GM12891 (cell line): ENCODE results near the gene PTPRG.

Experiments
- DNase-seq: peaks from one replicate; pipeline ENCODE4 v3.0.0; 2011; ENCODE audit warnings: low spot score; ENCODE audit not compliant: insufficient read length
- FAIRE-seq: peaks from 2 replicates; lab custom pipeline; 2011; peaks lifted over from hg19 to GRCh38; lab: Jason Lieb, UNC
- PAX5 ChIP-seq: IDR thresholded peaks from 2 replicates; pipeline ENCODE4 v1.6.1; 2011; ENCODE audit warnings: low read length, moderate library complexity, mild to moderate bottlenecking; ENCODE audit not compliant: insufficient read depth, severe bottlenecking
- POLR2A ChIP-seq: IDR thresholded peaks from 2 replicates; pipeline ENCODE4 v1.6.1; 2011; ENCODE audit warnings: low read depth, low read length, control low read depth
- POLR2AphosphoS5 ChIP-seq: IDR thresholded peaks from 2 replicates; pipeline ENCODE4 v1.6.1; 2011; ENCODE audit warnings: low read depth, low read length, control low read depth
- POU2F2 ChIP-seq: IDR thresholded peaks from 2 replicates; pipeline ENCODE4 v1.6.1; 2011; ENCODE audit warnings: low read depth, mild to moderate bottlenecking, control low read depth, low read length, moderate library complexity
- SPI1 ChIP-seq: IDR thresholded peaks from 2 replicates; pipeline ENCODE4 v1.6.1; 2011; ENCODE audit warnings: low read depth, low read length, control low read depth
- TAF1 ChIP-seq: IDR thresholded peaks from 2 replicates; pipeline ENCODE4 v1.6.1; 2011; ENCODE audit warnings: low read depth, low read length, control low read depth

The PTPRG gene

DNA sequence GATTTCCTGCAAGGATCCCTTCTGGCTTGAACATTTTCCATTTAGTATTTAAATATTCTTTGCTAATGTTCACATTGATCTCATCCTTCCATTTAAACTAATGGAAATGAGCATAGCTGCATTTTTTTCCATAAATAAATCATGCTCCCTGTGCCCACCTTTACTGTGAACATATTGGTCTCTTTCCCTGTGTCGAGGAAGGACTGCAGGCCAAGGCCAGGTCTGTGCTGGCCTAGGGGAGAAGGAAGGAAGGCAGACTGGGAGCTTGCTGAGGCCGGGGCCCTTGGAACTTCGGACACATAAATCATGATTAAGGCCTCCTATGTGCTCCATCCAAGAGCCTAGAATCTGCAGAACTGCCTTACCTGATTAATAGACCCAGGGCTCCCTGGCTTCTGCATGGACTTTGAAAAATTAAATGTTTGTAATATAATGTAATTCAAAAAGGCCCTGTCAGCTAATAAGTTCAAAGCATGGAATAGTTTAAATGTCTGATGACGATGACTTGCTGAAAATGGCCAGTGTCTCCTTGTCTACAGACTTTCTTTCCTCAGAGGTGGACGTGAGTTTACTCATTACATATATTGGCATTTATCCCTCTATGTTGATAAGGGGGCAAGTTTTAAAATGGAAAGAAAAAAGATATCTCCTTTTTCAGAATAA lies 636.1 kb downstream of the PTPRG start:
- DNase-seq = no peak
- no peak for FAIRE-seq
- TF ChIP-seq SPI1 (no peak), TAF1 (no peak), POLR2AphosphoS5 (no peak), POLR2A (no peak), PAX5 (no peak), POU2F2 (no peak)

DNA sequence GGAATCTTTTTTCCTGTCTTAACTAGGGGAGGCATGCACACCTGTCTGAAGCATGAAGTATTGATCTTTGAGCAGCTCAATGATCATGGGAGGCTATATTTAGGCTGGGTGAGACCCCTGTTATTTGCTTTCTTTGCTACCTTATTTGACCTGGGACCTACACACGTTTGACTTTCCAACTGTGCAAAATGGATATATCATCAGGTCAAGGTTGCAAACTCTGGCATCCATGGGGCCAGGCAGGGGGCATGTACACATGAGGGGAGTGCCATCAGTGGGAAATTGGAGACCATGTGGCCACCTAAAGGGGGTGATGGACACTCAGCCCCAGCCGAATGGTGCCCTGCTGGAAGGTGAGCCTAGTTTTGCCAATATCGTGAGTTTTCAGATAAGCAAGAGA lies 637.8 kb downstream of the PTPRG start:
- FAIRE-seq (no peak), DNase-seq (no peak)
- TF ChIP-seq SPI1 (no peak), POLR2A (no peak), PAX5 (no peak), TAF1 (no peak), POLR2AphosphoS5 (no peak), POU2F2 (no peak)

DNA sequence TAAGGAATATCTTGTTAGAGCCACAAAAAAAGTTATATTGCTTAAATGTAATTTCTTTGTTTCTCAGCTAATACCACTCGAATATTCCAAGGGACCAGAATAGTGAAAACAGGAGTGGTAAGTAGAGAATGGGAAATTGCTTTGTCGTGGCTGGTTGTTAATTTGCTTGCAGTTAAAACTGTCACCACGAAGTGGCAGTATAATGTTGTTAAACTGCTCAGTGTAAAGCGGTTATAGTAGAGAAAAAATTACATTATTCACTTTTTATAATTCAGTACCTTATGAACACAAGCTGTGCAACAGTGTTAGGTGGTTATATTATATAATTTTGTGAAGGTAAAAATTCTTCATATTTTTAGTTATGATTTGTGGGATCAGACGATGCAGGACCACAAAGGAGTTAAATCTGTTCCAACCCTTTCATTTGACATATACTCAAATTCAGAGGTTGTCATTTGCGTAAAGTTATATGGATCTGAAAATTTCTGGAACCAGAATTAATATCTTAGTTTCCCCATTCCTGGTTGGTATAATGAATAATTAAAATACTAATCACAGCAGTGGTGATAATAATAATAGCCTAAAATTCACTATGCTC lies 640.2 kb downstream of the PTPRG start:
- no peak for TF ChIP-seq PAX5
- TF ChIP-seq SPI1 = no peak
- no peak for TF ChIP-seq POU2F2
- TF ChIP-seq POLR2A = no peak
- TF ChIP-seq POLR2AphosphoS5 = no peak
- TF ChIP-seq TAF1 = no peak
- FAIRE-seq (peak; percentile 77), DNase-seq (peak; percentile 26)

DNA sequence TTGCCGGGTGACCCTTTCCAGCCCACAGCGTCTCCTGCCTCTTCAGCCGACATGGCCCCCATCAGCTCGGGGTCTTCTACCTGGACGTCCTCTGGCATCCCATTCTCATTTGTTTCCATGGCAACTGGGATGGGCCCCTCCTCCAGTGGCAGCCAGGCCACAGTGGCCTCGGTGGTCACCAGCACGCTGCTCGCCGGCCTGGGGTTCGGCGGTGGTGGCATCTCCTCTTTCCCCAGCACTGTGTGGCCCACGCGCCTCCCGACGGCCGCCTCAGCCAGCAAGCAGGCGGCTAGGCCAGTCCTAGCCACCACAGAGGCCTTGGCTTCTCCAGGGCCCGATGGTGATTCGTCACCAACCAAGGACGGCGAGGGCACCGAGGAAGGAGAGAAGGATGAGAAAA lies 641.8 kb downstream of the PTPRG start:
- DNase-seq (no peak), FAIRE-seq (no peak)
- no peak for TF ChIP-seq TAF1
- TF ChIP-seq PAX5 = no peak
- no peak for TF ChIP-seq POU2F2
- no peak for TF ChIP-seq POLR2AphosphoS5
- TF ChIP-seq POLR2A = no peak
- TF ChIP-seq SPI1 = no peak

DNA sequence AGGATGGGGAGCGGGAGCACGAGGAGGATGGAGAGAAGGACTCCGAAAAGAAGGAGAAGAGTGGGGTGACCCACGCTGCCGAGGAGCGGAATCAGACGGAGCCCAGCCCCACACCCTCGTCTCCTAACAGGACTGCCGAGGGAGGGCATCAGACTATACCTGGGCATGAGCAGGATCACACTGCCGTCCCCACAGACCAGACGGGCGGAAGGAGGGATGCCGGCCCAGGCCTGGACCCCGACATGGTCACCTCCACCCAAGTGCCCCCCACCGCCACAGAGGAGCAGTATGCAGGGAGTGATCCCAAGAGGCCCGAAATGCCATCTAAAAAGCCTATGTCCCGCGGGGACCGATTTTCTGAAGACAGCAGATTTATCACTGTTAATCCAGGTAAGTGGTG lies 642.2 kb downstream of the PTPRG start:
- no peak for FAIRE-seq
- TF ChIP-seq PAX5 (no peak), POU2F2 (no peak), POLR2AphosphoS5 (no peak), POLR2A (no peak), TAF1 (no peak), SPI1 (no peak)
- DNase-seq = no peak

DNA sequence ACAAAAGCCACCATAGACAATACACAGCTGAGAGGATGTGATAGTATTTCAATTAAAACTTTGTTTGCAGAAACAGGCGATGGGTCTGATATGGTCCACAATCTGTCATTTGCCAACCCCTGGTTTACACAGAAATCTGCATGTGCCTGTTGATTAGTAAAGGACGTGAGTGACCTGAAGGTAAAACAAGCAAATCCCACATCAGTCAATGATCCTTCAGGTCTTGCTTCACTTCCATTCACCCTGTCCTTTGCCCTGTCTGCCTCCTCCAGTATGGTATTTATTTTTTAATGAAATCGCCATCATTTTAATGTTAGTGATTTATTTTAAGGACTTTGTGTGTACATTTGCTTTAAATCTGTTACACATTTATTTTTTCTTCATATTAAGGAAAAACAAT lies 645.8 kb downstream of the PTPRG start:
- DNase-seq = no peak
- no peak for FAIRE-seq
- TF ChIP-seq POU2F2 (no peak), POLR2A (no peak), POLR2AphosphoS5 (no peak), TAF1 (no peak)

DNA sequence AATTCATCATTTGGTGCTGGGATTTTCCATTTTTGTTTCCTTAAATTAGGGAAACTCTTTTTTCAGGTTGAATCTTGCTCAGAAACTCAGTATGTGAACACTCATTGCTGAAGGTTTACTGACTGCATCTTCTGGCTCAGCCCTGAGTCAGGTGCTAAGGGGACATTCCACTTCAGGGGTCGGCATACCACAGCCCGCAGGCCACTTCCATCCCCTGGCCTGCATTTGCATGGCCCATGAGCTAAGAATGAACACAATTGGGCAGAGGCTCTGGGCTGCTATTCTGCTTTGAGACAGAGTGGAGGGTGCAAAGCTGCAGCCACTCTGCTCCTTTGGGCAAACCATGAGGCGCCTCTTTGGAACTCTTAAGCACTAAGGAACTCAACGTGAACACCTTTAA lies 647.0 kb downstream of the PTPRG start:
- FAIRE-seq = no peak
- no peak for DNase-seq
- TF ChIP-seq TAF1 = no peak
- TF ChIP-seq POU2F2 = no peak
- TF ChIP-seq SPI1 = no peak
- no peak for TF ChIP-seq PAX5
- no peak for TF ChIP-seq POLR2A

DNA sequence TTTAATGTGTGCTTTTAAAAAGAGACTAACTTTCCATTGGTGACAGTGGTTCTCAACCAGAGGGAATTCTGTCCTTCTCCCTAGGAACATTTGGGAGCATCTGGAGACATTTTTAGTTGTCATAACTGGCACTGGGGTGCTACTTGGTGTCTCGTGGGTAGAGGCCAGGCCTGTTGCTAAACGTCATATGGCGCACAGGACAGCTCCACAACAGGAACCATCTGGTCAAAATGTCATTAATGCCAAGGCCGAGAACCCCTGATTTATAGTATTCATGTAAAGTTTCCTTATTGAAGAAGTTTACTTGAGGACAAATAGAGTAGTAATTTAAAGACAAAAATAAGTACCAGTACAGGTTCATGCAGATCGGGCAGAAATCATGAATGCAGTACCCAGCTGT lies 647.7 kb downstream of the PTPRG start:
- FAIRE-seq (no peak), DNase-seq (no peak)
- TF ChIP-seq PAX5 (no peak), POU2F2 (no peak), POLR2AphosphoS5 (no peak), TAF1 (no peak), SPI1 (no peak), POLR2A (no peak)

DNA sequence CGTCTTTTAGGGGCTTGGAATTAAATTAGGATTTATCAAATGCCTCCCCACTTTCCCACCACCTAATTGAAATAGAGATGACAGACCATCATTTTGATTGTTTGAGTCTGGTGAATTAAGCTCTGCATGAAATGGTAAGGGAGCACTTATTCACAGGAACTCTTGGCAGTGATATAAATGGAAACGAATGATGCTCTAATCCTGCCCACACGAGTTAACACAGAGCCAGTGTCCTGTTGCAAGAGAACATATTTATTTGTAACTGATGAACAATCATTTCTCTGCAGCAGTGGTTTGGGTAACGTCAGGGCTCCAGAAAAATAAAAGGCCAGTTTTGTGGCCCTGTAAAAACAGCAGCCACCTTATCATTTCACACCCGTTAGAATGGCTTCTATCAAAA lies 648.6 kb downstream of the PTPRG start:
- FAIRE-seq = no peak
- TF ChIP-seq POU2F2 = no peak
- TF ChIP-seq SPI1 = no peak
- TF ChIP-seq PAX5 = no peak
- TF ChIP-seq POLR2A = no peak
- TF ChIP-seq POLR2AphosphoS5 = no peak
- TF ChIP-seq TAF1 = no peak
- no peak for DNase-seq

DNA sequence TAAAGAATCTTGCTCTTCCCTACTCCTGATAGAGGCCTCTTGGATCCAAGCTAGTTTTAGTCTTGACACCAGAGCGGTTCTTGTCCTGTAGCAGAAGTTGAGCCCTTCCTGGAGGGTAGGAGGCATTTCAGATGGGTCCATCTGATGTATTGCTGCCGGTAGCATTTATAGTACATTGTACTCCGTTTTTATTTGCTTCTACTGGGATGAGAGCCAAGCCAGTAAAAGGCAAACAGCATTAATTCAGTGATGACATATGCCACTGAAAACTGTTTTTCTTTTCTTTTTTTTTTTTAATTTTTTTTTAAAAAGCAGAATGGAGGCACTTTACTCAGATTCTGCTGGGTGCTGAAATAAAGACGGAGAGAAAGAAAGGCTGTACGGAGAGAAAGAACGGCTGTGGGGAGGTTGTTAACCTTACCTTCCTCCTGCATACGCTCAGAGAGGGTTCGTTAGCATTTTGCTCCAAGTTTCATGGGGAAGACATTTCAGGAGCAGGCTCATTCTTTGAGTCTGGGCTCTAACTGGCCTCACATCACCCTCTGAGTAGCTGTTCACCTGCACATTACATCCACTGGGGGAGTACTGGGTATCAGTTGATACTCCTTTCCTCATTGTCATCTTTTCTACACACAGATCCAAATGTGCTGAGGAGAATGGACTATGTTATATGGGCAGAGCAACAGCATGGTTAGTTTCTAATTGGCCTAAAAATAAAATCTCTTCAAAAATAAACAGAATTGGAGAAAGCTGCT lies 650.5 kb downstream of the PTPRG start:
- TF ChIP-seq PAX5 (no peak), POLR2A (no peak), POLR2AphosphoS5 (no peak), SPI1 (no peak), POU2F2 (no peak), TAF1 (no peak)
- no peak for FAIRE-seq
- no peak for DNase-seq
